Osteocyte (in vitro differentiated cells): Measurements from ENCODE around the gene ZNF423. TPM values are rescaled to one million over a fixed set of nuclear protein-coding genes. Genes with fewer than 3 reads are reported as not detected.
"Not testable (repeated sequence)": the region's sequence is repeated elsewhere in the genome, so short reads cannot be mapped to it uniquely, and the experiment has no call there.

Experiments used
- DNase-seq: peaks from one replicate; pipeline ENCODE4 v3.0.0; 2021; ENCODE audit warnings: mixed read lengths; ENCODE audit not compliant: unreplicated experiment; ENCODE audit errors: extremely low spot score
- H3K27ac Mint-ChIP-seq: one replicate; pipeline ENCODE4 v1.8.0; 2021; ENCODE audit warnings: mild to moderate bottlenecking, mixed read lengths; ENCODE audit not compliant: unreplicated experiment
- H3K27me3 Mint-ChIP-seq: one replicate; pipeline ENCODE4 v1.8.0; 2021; ENCODE audit warnings: mixed read lengths; ENCODE audit not compliant: unreplicated experiment
- H3K36me3 Mint-ChIP-seq: one replicate; pipeline ENCODE4 v1.8.0; 2021; ENCODE audit warnings: mixed read lengths; ENCODE audit not compliant: unreplicated experiment
- H3K4me1 Mint-ChIP-seq: one replicate; pipeline ENCODE4 v1.8.0; 2021; ENCODE audit warnings: mixed read lengths; ENCODE audit not compliant: unreplicated experiment
- H3K4me3 Mint-ChIP-seq: one replicate; pipeline ENCODE4 v1.8.0; 2021; ENCODE audit warnings: mild to moderate bottlenecking, moderate library complexity, mixed read lengths; ENCODE audit not compliant: unreplicated experiment
- H3K9me3 Mint-ChIP-seq: one replicate; pipeline ENCODE4 v1.8.0; 2021; ENCODE audit warnings: mixed read lengths; ENCODE audit not compliant: unreplicated experiment
- CTCF ChIP-seq: fragments of 200-600 bp; sonication (generic); IDR thresholded peaks from 2 replicates; pipeline ENCODE4 v1.5.0; 2021; ENCODE audit warnings: antibody characterized with exemption, mild to moderate bottlenecking, moderate library complexity
- total RNA-seq: library from RNA; stranded (reverse); gene quantifications from 2 replicates; pipeline ENCODE4 v1.2.1, GENCODE V29; 2021

Gene ZNF423
- total RNA-seq, 1 donor from 2014 or later = 25.1 TPM

GRCh38 chr16:49564496-49565229 is 291.2 kb downstream of the ZNF423 start:
- Mint-ChIP-seq H3K36me3 (no peaks in the 10 kb centered on the region), H3K4me3 (peak overlapping the region; percentile 37), H3K4me1 (peaks cover 23% of the 10 kb centered on the region), H3K27ac (peak overlapping the region; percentile 54), H3K27me3 (peaks cover 3% of the 10 kb centered on the region), H3K9me3 (no peaks in the 10 kb centered on the region)
- no peak for TF ChIP-seq CTCF
- no peak for DNase-seq

DNA sequence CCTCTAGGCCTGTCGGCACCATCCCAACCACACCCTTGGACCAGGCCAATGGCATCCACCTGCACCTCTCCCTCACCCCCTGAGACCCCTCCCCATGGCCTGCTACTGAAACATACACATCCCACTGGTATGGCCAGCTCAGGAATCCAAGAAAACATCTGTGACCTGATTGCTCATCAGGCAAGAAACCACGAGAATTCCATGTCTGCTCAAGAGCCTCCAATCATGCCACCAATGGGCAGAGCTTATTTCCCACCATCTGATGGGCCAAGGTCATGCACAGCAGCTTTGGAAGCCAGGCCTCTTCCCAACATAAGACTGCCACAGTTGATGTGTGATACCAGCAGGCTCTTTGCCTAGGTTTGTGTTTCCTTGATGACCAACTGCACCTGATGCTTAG is 292.2 kb downstream of the ZNF423 start:
- Mint-ChIP-seq H3K27me3 (peaks cover 3% of the 10 kb centered on the region), H3K9me3 (no peaks in the 10 kb centered on the region), H3K36me3 (no peaks in the 10 kb centered on the region), H3K4me3 (no peak overlapping the region), H3K27ac (no peak overlapping the region), H3K4me1 (peaks cover 23% of the 10 kb centered on the region)
- no peak for TF ChIP-seq CTCF
- no peak for DNase-seq

DNA sequence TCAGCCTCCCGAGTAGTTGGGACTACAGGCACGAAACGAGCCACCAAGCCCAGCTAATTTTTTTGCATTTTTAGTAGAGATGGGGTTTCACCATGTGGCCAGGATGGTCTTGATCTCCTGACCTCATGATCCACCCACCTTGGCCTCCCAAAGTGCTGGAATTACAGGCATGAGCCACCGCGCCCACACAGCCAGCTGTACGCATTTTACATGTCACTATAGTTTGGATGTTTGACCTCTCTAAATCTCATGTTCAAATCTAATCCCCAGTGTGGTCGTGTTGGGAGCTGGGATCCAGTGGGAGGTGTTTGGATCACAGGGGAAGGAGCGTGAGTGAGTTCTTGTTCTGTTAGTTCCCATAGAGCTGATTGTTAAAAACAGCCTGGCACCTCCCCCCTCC is 293.0 kb downstream of the ZNF423 start:
- not testable (repeated sequence) for H3K36me3 Mint-ChIP-seq, H3K9me3 Mint-ChIP-seq, DNase-seq, H3K27ac Mint-ChIP-seq, H3K4me3 Mint-ChIP-seq, H3K27me3 Mint-ChIP-seq
- H3K4me1 Mint-ChIP-seq = peaks cover 26% of the 10 kb centered on the region

- TF ChIP-seq CTCF = no peak
- H3K9me3 Mint-ChIP-seq = no peaks in the 10 kb centered on the region
- no peak overlapping the region for H3K4me3 Mint-ChIP-seq
- peaks cover 27% of the 10 kb centered on the region for H3K4me1 Mint-ChIP-seq
- H3K36me3 Mint-ChIP-seq = no peaks in the 10 kb centered on the region
- no peak overlapping the region for H3K27ac Mint-ChIP-seq
- H3K27me3 Mint-ChIP-seq = peaks cover 3% of the 10 kb centered on the region
- DNase-seq = no peak
Measured at GRCh38 chr16:49562228-49562627, 293.7 kb downstream of the ZNF423 start.

DNA sequence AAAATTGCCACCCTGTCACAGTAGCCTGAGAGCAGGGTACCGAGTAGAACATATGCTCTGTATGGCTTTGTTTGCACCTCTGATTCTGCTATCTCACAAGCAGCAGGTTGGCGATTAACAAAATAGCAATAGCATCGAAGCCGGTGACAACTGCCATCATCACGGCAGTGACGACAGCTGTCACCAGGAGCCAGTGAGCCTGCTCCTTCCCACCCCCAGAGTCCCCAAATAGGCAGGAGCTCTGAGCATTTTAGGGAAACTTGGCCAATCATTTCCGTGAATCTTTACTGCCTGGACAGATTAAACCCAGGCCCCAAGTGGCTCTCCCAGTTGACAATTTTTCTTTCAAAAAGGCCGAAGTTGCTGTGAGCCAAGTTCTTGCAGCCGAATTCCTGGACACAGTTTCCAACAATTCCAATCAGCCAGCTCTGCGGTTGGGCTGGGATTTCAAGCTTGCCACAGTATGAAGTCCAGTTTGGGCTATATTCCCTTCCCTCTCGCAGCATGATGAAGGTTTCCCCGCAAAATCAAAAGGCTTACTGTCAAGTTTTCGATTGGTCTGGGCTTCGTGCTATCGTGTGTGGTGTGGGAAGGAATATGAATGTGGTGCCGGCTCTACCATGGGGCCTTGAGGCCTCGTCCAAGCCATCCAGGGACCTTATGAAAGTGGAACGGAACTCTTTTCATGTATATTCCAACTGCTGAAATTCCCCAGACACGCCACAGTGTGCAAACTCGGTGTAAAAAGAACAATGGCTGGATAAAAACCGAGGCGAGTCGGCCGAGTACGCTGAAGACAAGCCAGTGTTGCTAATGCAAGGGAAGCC is 295.7 kb downstream of the ZNF423 start:
- no peak for TF ChIP-seq CTCF
- no peak for DNase-seq
- Mint-ChIP-seq H3K4me3 (no peak overlapping the region), H3K27me3 (peaks cover 3% of the 10 kb centered on the region), H3K36me3 (no peaks in the 10 kb centered on the region), H3K9me3 (no peaks in the 10 kb centered on the region), H3K27ac (no peak overlapping the region), H3K4me1 (peaks cover 22% of the 10 kb centered on the region)
